Left ventricle myocardium inferior (tissue), 1 donor: Measurements from ENCODE around the gene FAM222A. TPM values are rescaled to one million over a fixed set of nuclear protein-coding genes. Genes with fewer than 3 reads are reported as not detected.

ENCODE experiments used
- DNase-seq: peaks from one replicate; pipeline ENCODE4 v3.0.0-alpha.2; 2020
- H3K27ac ChIP-seq: fragments of 200-600 bp; replicated peaks from 2 replicates; pipeline ENCODE4 v1.8.0; 2021
- H3K27me3 ChIP-seq: fragments of 200-600 bp; 2 replicates; pipeline ENCODE4 v1.8.0; 2021; ENCODE audit warnings: low read depth
- H3K36me3 ChIP-seq: fragments of 200-600 bp; 2 replicates; pipeline ENCODE4 v1.8.0; 2021
- H3K4me1 ChIP-seq: fragments of 200-600 bp; 2 replicates; pipeline ENCODE4 v1.8.0; 2021
- H3K4me3 ChIP-seq: fragments of 200-600 bp; 2 replicates; pipeline ENCODE4 v1.8.0; 2021; ENCODE audit warnings: mild to moderate bottlenecking, moderate library complexity
- H3K9me3 ChIP-seq: fragments of 200-600 bp; replicated peaks from 2 replicates; pipeline ENCODE4 v1.8.0; 2021
- CTCF ChIP-seq: fragments of 200-600 bp; IDR thresholded peaks from 2 replicates; pipeline ENCODE4 v1.8.0; 2021; ENCODE audit warnings: antibody characterized with exemption, mild to moderate bottlenecking, borderline replicate concordance
- intact Hi-C: fragments of 100-400 bp; cut with micrococcal nuclease; formaldehyde crosslinking; loops from one replicate; pipeline ENCODE4 v1.11.0; 2022
- total RNA-seq: library from RNA; stranded (reverse); fragmentation: NEBNext Ultra II Directional; extraction: Animal tissue kit (Norgen Biotek cat#: 25700); gene quantifications from one replicate; pipeline ENCODE4 v1.2.1, GENCODE V29; 2021
- donor health status: DM: no; HTN: yes; CAD: no; lungs with severe emphysema.

Gene FAM222A
- total RNA-seq, 1 donor from 2014 or later = 20.0 TPM

GRCh38 chr12:109744986-109745942, 31.6 kb downstream of the FAM222A start:
- Histone ChIP-seq H3K4me3 (no peak overlapping the region), H3K27ac (no peak overlapping the region), H3K27me3 (no peaks in the 10 kb centered on the region), H3K4me1 (peaks cover 4% of the 10 kb centered on the region), H3K9me3 (no peaks in the 10 kb centered on the region), H3K36me3 (no peaks in the 10 kb centered on the region)
- intact Hi-C loops = no loop called here
- TF ChIP-seq CTCF = no peak
- peak; percentile 0 for DNase-seq

GRCh38 chr12:109752117-109753053, 38.8 kb downstream of the FAM222A start:
- TF ChIP-seq CTCF = no peak
- intact Hi-C loops = no loop called here
- H3K4me1 ChIP-seq = peaks cover 6% of the 10 kb centered on the region
- H3K27ac ChIP-seq = no peak overlapping the region
- DNase-seq = no peak
- H3K9me3 ChIP-seq = peaks cover 16% of the 10 kb centered on the region
- H3K36me3 ChIP-seq = no peaks in the 10 kb centered on the region
- H3K4me3 ChIP-seq = no peak overlapping the region
- H3K27me3 ChIP-seq = no peaks in the 10 kb centered on the region

- peak; percentile 1 for DNase-seq
- H3K27ac ChIP-seq = no peak overlapping the region
- TF ChIP-seq CTCF = no peak
- H3K4me3 ChIP-seq = no peak overlapping the region
- intact Hi-C loops = no loop called here
- H3K27me3 ChIP-seq = no peaks in the 10 kb centered on the region
- peaks cover 16% of the 10 kb centered on the region for H3K9me3 ChIP-seq
- H3K4me1 ChIP-seq = peaks cover 6% of the 10 kb centered on the region
- H3K36me3 ChIP-seq = no peaks in the 10 kb centered on the region
Measured at GRCh38 chr12:109753054-109753401, 39.4 kb downstream of the FAM222A start.

- intact Hi-C loops = no loop called here
- DNase-seq = no peak
- H3K4me3 ChIP-seq = no peak overlapping the region
- H3K27me3 ChIP-seq = no peaks in the 10 kb centered on the region
- peaks cover 6% of the 10 kb centered on the region for H3K4me1 ChIP-seq
- peaks cover 16% of the 10 kb centered on the region for H3K9me3 ChIP-seq
- H3K27ac ChIP-seq = no peak overlapping the region
- no peak for TF ChIP-seq CTCF
- no peaks in the 10 kb centered on the region for H3K36me3 ChIP-seq
Measured at GRCh38 chr12:109753959-109754358, 40.3 kb downstream of the FAM222A start.

- intact Hi-C loops = no loop called here
- Histone ChIP-seq H3K36me3 (no peaks in the 10 kb centered on the region), H3K27ac (no peak overlapping the region), H3K4me1 (peaks cover 30% of the 10 kb centered on the region), H3K4me3 (no peak overlapping the region), H3K27me3 (no peaks in the 10 kb centered on the region), H3K9me3 (peaks cover 12% of the 10 kb centered on the region)
- no peak for TF ChIP-seq CTCF
- no peak for DNase-seq
Measured at GRCh38 chr12:109756457-109756856, 42.8 kb downstream of the FAM222A start.
